ENCODE measurements around the gene TIGD1.

The TIGD1 gene

GRCh38 chr2:232550354-232551249, at the start of gene TIGD1, which contains the start of gene EIF4E2:
TSS of gene TIGD1 (minus strand) at chr2:232550557. CDS start at chr2:232549882, 675 bp downstream.
TSS of gene EIF4E2 (plus strand) at chr2:232550689. CDS start at chr2:232550725, 36 bp downstream.
- DNase-seq (ENCODE audit: low spot score) = peak; percentile 86

DNA sequence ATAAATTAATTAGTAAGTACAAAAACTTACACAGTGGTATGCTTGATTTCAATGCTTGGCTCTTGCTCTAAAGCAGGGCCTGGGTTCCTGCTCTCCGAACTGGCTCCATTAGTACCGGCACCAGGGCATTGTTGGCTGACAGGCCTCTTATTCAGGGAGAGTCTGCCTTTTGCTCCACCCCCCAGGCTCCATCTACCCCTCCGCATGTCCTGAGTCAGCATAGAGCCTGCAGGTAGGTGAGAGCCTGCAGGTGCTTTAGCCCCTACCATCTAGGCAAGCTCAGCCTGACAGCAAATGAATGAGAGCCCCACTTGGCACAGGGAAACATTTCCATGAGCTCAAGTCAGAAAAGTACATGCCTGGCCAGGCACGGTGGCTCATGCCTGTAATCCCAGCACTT, 47.9 kb upstream of the TIGD1 start:
- no peak for DNase-seq (ENCODE audit: low spot score)

DNA sequence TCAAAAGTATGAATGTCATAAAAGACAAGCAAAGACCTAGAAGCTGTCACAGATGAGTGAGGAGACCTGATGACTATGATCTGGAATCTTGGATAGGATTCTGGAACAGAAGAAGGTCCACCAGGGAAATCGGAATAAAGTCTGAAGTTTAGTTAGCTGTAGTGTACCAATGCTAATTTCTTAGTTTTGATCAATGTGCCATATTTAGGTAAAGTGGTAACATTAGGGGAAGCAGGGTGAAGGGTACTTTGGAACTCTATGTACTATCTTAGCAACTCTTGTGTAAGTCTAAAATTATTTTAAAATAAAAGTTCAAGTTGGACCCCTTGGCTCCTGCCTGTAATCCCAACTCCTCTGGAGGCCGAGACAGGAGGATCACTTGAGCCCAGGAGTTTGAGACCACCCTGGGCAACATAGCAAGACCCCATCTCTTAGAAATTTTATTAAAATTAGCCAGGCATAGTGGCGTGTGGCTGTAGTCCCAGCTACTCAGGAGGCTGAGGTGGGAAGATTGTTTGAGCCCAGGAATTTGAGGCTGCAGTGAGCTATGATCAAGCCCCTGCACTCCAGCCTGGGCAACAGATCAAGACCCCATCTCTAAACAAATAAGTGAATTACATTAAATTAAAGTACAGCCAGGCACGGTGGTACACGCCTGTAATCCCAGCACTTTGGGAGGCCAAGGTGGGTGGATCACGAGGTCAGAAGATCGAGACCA, 47.2 kb upstream of the TIGD1 start:
- no peak for DNase-seq (ENCODE audit: low spot score)

DNA sequence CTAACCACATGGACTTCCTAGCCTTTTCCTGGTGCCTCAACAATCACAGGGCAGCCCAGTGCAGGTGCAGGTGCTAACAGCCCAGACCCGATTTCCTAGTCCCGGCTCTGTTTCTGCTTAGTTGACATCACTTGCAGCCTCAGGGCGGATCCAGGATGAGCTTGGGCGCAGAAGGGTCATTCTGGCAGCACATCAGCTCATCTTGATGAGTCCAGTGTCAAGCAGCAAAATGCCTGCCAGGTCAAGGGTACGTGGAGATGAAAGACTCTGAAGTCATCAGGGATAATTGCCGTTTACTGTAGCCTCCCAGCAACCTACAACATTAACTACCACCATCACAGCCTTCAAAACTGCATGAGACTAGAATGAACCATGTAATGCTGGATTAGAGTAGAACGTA, 43.6 kb upstream of the TIGD1 start:
- no peak for DNase-seq (ENCODE audit: low spot score)

DNA sequence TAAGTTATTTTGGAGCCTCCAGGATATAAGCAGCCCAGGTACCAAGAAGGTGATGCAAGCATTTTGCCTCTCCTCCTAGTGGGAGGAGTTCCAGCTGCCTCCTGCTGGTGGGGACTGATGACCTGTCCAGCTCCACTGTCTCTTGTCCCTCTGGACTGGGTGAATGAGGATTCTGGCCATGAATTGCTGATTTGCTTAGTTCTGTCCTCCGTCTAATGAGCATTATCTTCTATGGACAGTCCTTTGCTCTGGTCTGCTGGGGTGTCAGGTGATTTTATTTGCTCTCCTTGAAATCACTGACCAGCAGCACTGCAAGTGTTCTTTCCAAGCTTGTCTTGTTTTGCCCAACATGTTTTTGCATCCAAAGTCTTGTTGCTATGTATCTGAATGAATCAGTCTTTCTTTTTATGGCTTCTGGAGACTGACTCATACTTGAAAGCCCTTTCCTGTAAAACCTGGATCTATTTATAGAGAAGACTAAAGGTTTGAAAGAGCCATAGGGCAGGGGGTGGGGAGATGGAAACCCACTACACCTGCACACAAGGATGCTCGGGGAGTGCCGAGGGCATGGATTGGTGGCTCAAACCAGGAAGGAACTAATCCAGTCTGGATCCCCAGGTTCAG, 42.5 kb upstream of the TIGD1 start:
- peak; percentile 72 for DNase-seq (ENCODE audit: low spot score)

- no peak for DNase-seq (ENCODE audit: low spot score)
These were observed 38.6 kb upstream of the TIGD1 start for GRCh38 chr2:232588680-232589585.

DNA sequence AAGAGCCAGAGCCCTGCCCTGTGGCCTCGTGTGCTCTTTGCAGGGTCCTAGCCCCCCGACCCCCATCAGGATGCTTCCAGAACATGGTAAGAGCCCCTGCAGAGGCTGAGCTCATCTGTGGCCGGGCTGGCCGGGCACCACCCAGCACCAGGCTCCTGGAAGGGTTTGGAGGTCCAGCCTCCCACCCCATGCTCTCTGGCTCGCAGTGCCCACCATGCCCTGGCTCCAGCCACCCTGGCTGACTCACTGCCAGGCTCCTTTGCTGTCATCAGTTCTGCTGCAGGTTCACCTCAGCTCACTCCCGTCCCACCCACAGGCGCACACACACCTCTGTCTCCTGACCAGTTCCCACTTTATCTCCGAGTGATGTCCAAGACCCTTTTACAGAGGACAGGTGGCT, 37.7 kb upstream of the TIGD1 start:
- DNase-seq (ENCODE audit: low spot score) = no peak

- DNase-seq (ENCODE audit: low spot score) = no peak
These were observed 37.2 kb upstream of the TIGD1 start for GRCh38 chr2:232587512-232587911.

GRCh38 chr2:232586943-232587505, 36.7 kb upstream of the TIGD1 start:
- DNase-seq (ENCODE audit: low spot score) = no peak

DNA sequence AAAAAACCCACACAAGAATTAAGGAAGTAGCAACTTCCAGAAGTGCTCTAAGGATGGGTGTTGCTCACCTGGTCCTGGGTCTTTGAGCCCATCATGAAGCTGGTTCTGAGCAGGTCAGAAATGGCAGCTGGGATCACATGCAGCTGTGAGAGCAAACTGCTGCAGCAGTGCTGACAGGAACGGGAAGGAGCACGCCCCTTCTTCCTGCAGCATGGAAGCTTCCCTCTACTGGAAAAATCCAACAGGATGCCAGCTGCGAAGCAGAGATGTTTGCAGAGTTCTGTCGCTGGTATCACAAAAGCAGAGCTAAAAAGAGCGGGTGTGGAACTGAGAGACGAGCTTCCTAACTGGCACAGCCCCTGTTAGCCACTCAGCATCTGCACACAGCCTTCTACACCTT, 33.9 kb upstream of the TIGD1 start:
- DNase-seq (ENCODE audit: low spot score) = peak; percentile 12

GRCh38 chr2:232581725-232582124, 31.4 kb upstream of the TIGD1 start:
- no peak for DNase-seq (ENCODE audit: low spot score)

DNA sequence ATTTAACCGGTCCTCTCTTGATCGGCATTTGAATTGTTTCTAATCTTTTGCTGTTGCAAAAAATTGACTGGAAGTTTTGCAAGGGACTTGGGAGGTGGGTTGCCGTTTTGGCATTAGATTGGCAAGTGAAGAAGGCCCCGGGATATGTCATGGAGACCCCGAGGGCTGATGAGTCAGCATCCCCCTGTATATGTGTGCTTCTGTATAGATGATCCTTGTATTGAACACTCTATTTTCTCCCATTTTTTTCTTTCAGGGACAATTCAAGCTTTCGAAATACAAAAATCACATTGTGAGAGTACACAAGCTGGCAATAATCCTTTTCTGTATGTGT, 30.3 kb upstream of the TIGD1 start:
- no peak for DNase-seq (ENCODE audit: low spot score)

GRCh38 chr2:232578626-232579025, 28.3 kb upstream of the TIGD1 start:
- DNase-seq (ENCODE audit: low spot score) = no peak

DNA sequence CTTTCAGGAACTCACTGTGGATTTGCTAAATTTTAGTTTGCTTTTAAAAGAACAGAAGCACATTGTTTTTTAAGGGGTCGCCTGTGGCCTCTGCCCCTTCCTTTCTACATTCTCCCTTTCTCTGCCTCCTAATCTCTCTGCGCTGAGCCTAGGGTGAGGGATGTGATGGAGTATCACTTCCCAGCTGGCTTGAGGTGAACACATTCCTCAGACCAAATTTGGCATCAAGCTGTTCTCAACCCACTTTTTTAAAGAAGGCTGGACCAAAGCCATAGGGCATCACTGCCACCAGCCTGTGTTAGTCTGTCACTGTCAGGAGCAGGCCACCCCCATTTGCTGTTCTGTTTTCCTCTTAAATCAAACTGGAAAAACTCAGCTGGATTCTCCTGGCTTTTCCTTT, 27.5 kb upstream of the TIGD1 start:
- DNase-seq (ENCODE audit: low spot score) = no peak

DNA sequence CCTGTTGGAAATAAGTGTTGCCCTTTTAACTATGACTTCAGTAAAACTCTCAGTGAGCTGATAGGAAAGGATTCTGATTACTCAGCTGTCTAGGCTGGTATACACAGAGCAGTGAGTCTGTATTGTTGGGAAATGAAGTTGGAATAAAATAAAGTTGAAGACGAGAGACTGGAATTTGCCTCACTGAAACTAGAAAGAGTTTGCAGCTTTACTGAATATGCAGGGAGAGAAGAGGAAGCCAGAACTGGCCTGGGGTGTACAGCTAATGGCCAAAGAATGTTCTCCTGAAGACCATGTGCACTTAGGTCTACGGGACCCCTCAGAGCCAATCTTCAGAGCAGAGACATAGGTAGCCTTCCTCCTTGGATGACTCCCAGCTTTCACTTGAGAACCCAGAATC, 26.6 kb upstream of the TIGD1 start:
- no peak for DNase-seq (ENCODE audit: low spot score)

GRCh38 chr2:232575404-232575746, 25.0 kb upstream of the TIGD1 start:
- DNase-seq (ENCODE audit: low spot score) = no peak

DNA sequence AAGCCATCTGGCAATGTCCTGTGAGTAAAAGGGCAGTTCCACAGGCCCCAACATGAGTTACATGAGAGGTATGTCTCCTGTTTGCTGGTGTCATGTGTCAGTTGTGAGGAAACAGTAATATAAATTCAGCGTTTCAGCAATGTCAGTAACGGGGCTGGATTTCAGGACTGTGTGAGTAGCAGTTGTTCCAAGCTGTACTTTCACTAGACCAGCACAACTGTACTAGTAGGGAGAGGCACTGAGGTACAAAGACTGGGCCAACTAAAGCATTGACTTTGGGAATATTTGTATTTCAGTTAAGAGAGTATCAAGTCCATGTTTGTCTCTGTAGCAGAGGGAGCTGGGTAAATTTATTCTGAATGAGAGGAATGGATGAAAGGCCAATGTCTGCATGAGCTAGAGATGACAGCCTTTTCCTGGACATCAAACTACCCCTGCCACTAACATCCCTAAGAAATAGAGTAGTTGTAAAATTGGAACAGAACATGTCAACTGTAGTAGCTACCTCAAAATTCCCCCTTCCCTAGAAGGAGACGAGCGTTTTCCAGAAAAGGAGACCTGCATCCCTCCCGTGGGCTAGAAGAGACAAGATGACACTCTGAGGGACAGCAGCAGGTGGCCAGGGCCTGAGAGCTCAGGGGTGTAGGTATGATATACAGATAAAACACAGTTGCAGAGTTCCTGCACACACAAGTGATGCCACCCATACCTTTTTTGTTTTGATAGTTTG, 24.5 kb upstream of the TIGD1 start:
- no peak for DNase-seq (ENCODE audit: low spot score)

- DNase-seq (ENCODE audit: low spot score) = no peak
These were observed 23.5 kb upstream of the TIGD1 start for GRCh38 chr2:232573771-232574435.

DNA sequence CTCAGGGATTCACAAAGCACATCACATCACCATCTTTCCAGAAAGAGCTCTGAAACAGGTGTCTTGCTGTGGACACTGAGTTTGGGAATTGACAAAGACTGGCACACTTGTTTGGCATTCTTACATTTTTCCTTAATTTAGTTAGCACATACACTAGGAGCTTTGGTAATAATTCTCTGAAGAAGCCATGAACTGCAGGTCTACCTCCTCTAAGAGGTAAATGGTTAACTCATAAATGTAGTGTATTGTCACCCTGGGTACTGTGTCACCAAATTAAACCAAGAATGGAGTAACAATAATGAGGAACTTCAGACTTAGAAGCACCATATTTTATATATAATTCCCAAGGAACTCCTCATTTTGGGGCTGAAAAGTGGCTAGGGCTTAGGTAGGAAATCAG, 22.7 kb upstream of the TIGD1 start:
- DNase-seq (ENCODE audit: low spot score) = no peak

DNA sequence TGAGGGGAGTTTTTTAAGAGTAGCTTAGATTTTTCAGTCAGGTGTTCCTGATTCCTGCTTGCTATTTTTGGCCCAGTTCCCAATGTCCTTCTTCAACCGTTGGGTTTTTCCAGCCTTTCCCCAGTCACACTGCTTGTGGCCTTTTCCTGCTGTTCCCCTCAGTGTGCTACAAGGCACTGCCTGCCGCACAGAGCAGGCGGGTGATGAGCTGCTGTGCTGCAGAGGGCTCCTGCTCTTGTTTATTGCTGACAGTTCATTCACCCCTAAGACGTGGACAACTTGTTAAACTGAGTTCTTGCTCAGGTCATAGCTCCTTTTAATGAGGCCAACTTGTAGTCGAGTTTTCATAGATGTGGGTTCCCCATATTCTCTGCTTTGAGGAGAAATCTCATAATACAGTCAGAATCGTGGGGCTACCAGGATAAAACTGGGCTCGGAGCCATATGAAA, 20.7 kb upstream of the TIGD1 start:
- DNase-seq (ENCODE audit: low spot score) = no peak
